Gastrocnemius medialis (tissue), 4 donors: ENCODE data around the gene CKAP4.

ENCODE experiments used
- CTCF ChIP-seq, 5 experiments: fragments of 450-650 bp in 3 of 5; fragments of 200-600 bp in 2 of 5; sonication (generic) in 2 of 5; IDR thresholded peaks in 4 of 5; conservative IDR thresholded peaks in 1 of 5; 1 replicate in 4 of 5; 2 replicates in 1 of 5; pipeline ENCODE4 v1.5.1; 2016 to 2019; ENCODE audit warnings: antibody characterized with exemption in 5 of 5, mild to moderate bottlenecking in 3 of 5, moderate library complexity in 3 of 5
- POLR2A ChIP-seq, 2 donors: fragments of 450-650 bp; IDR thresholded peaks; one replicate each; pipeline ENCODE4 v1.6.1; 2017; ENCODE audit warnings: antibody characterized with exemption in 2 of 2, mild to moderate bottlenecking in 2 of 2, moderate library complexity in 2 of 2

GRCh38 chr12:106247674-106248311 is at the start of gene CKAP4:
- TF ChIP-seq CTCF (IDR thresholded peaks at IDR 0.05 in 4 of 5, conservative IDR thresholded peaks at IDR 0.05 in 1 of 5) (peak in 1 of 5 experiments; percentile 3), POLR2A (IDR thresholded peaks at IDR 0.05) (peak; percentile 61 to 62)
